Cerebellar cortex (tissue), 1 donor: Measurements from ENCODE around the gene SNTA1.
"Not testable (repeated sequence)": the region's sequence is repeated elsewhere in the genome, so short reads cannot be mapped to it uniquely, and the experiment has no call there.

Experiments
- DNase-seq: peaks from one replicate; pipeline ENCODE4 v3.0.0-alpha.2; 2015; ENCODE audit warnings: low spot score

SNTA1 gene

GRCh38 chr20:33431797-33432381, 11.7 kb downstream of the SNTA1 start:
- DNase-seq: no peak

- not testable (repeated sequence) for DNase-seq
Observed at GRCh38 chr20:33423875-33424274, 19.7 kb downstream of the SNTA1 start.

GRCh38 chr20:33423141-33423834, 20.3 kb downstream of the SNTA1 start:
- no peak for DNase-seq

- DNase-seq: no peak
Observed at GRCh38 chr20:33419140-33419974, 24.2 kb downstream of the SNTA1 start.

- DNase-seq: no peak
Observed at GRCh38 chr20:33418033-33418432, 25.5 kb downstream of the SNTA1 start.

GRCh38 chr20:33415948-33416347, 27.6 kb downstream of the SNTA1 start:
- DNase-seq: peak; percentile 48

GRCh38 chr20:33412484-33412838, 31.1 kb downstream of the SNTA1 start:
- no peak for DNase-seq

- no peak for DNase-seq
Observed at GRCh38 chr20:33411711-33412483, 31.7 kb downstream of the SNTA1 start.

- no peak for DNase-seq
Observed at GRCh38 chr20:33411242-33411641, 32.3 kb downstream of the SNTA1 start.

GRCh38 chr20:33410081-33410742, 33.4 kb downstream of the SNTA1 start:
- no peak for DNase-seq

GRCh38 chr20:33408716-33409654, 34.6 kb downstream of the SNTA1 start:
- no peak for DNase-seq

- no peak for DNase-seq
Observed at GRCh38 chr20:33408313-33408712, 35.2 kb downstream of the SNTA1 start.

- no peak for DNase-seq
Observed at GRCh38 chr20:33407796-33408195, 35.8 kb downstream of the SNTA1 start.

- DNase-seq: no peak
Observed at GRCh38 chr20:33407251-33407650, 36.3 kb downstream of the SNTA1 start.

GRCh38 chr20:33404281-33404680, 39.3 kb downstream of the SNTA1 start:
- DNase-seq: no peak

GRCh38 chr20:33401921-33402369, 41.6 kb downstream of the SNTA1 start:
- DNase-seq: no peak

GRCh38 chr20:33401184-33401920, 42.2 kb downstream of the SNTA1 start, which contains the start of gene CDK5RAP1:
Gene CDK5RAP1, minus strand, starts transcription at chr20:33401519. Its CDS starts 4,455 bp downstream, at chr20:33397064.
- peak; percentile 91 for DNase-seq

- peak; percentile 29 for DNase-seq
Observed at GRCh38 chr20:33400812-33401183, 42.8 kb downstream of the SNTA1 start.

- no peak for DNase-seq
Observed at GRCh38 chr20:33399924-33400323, 43.6 kb downstream of the SNTA1 start.

GRCh38 chr20:33394718-33395117, 48.8 kb downstream of the SNTA1 start:
- no peak for DNase-seq
